Gastrocnemius medialis (tissue), 4 donors: ENCODE results near the gene CLEC14A. TPM values are rescaled to one million over a fixed set of nuclear protein-coding genes. Genes with fewer than 3 reads are reported as not detected.

Source experiments
- ATAC-seq, 2 donors: fragments of 150-250 bp; one replicate each; pipeline ENCODE4 v1.9.1; 2016
- DNase-seq, 2 donors: peaks; one replicate each; pipeline ENCODE4 v3.0.0-alpha.2; 2019
- H3K27ac ChIP-seq, 4 donors: fragments of 200-600 bp; sonication (generic); 1 replicate in 1 of 4; 2 replicates in 3 of 4; pipeline ENCODE4 v1.5.1; 2016 to 2018; ENCODE audit warnings: mild to moderate bottlenecking in 2 of 4, moderate library complexity in 1 of 4
- H3K27me3 ChIP-seq, 3 donors: fragments of 200-600 bp; sonication (generic) in 2 of 3; 1 replicate in 1 of 3; 2 replicates in 2 of 3; pipeline versions ENCODE4 v1.5.1 to v1.6.0; 2016 to 2019; ENCODE audit warnings: mild to moderate bottlenecking in 1 of 3, moderate library complexity in 1 of 3
- H3K36me3 ChIP-seq, 2 donors: fragments of 200-600 bp; sonication (generic) in 1 of 2; one replicate each; pipeline ENCODE4 v1.5.1; 2017 to 2018
- H3K4me1 ChIP-seq, 2 donors: fragments of 200-600 bp; sonication (generic) in 1 of 2; one replicate each; pipeline ENCODE4 v1.5.1; 2016 to 2017; ENCODE audit warnings: mild to moderate bottlenecking in 2 of 2
- H3K4me3 ChIP-seq, 4 donors: fragments of 200-600 bp; sonication (generic) in 3 of 4; 1 replicate in 1 of 4; 2 replicates in 3 of 4; pipeline ENCODE4 v1.5.1; 2016 to 2019; ENCODE audit warnings: mild to moderate bottlenecking in 2 of 4
- H3K9me3 ChIP-seq, 3 donors: fragments of 200-600 bp; sonication (generic) in 2 of 3; 1 replicate in 1 of 3; 2 replicates in 2 of 3; pipeline ENCODE4 v1.5.1; 2016 to 2019
- POLR2A ChIP-seq, 2 donors: fragments of 450-650 bp; IDR thresholded peaks; one replicate each; pipeline ENCODE4 v1.6.1; 2017; ENCODE audit warnings: antibody characterized with exemption in 2 of 2, mild to moderate bottlenecking in 2 of 2, moderate library complexity in 2 of 2
- in situ Hi-C, 4 donors: fragments of 200-750 bp; cut with MboI; loops; one replicate each; pipeline versions ENCODE4 v1.15.0 to v1.8.0; 2017; ENCODE audit warnings: low sequenced_read_pairs in 4 of 4
- intact Hi-C: fragments of 100-400 bp; cut with DNase I; formaldehyde crosslinking; loops from one replicate; pipeline ENCODE4 v1.15.1; 2023; ENCODE audit warnings: low total_unique reads
- total RNA-seq, 4 donors: library from RNA; depleted of rRNA; stranded (reverse); fragments of >200 nt; gene quantifications; one replicate each; pipeline versions ENCODE4 v1.1.0 to v1.2.3, GENCODE V29; 2016
- TF ChIP-seq, protein P1 (sequence below), 5 experiments: fragments of 450-650 bp in 3 of 5; fragments of 200-600 bp in 2 of 5; sonication (generic) in 2 of 5; IDR thresholded peaks in 4 of 5; conservative IDR thresholded peaks in 1 of 5; 1 replicate in 4 of 5; 2 replicates in 1 of 5; pipeline ENCODE4 v1.5.1; 2016 to 2019; ENCODE audit warnings: antibody characterized with exemption in 5 of 5, mild to moderate bottlenecking in 3 of 5, moderate library complexity in 3 of 5

CLEC14A gene, protein sequence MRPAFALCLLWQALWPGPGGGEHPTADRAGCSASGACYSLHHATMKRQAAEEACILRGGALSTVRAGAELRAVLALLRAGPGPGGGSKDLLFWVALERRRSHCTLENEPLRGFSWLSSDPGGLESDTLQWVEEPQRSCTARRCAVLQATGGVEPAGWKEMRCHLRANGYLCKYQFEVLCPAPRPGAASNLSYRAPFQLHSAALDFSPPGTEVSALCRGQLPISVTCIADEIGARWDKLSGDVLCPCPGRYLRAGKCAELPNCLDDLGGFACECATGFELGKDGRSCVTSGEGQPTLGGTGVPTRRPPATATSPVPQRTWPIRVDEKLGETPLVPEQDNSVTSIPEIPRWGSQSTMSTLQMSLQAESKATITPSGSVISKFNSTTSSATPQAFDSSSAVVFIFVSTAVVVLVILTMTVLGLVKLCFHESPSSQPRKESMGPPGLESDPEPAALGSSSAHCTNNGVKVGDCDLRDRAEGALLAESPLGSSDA
- total RNA-seq: 10 to 100 TPM; 21.2 to 68.6 (median 29.1) TPM

DNA sequence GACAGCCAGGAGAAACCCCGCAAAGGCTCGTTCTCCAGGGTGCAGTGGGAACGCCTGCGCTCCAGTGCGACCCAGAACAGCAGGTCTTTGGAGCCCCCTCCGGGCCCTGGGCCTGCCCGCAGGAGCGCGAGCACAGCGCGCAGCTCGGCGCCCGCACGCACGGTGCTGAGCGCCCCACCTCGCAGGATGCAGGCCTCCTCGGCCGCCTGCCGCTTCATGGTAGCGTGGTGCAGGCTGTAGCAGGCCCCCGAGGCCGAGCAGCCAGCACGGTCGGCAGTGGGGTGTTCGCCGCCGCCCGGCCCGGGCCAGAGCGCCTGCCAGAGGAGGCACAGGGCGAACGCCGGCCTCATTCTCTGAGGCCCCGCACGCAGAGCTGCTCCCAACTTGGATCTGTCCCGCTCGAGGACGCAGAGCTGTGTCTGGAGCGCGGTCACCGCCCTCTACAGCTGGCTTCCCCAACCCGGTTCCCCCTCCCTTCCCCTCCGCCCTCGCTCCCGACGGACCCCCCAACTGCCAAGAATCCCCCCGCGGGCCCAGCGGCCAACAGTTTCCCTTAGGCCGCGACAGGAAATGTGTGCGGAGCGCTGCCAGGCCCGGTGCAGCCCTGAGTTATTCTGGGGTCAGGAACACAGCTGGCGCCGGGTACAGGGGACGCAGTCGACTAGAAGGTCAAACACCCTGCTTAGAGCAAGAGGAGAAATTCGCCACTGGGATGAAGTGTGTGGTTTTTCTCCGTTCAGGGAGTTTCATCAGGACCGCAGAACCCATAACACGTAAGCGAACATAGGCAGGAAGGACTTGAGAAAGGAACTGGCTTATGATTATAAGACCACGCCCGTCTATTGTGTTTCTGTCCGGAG lies at the start of gene CLEC14A:
Gene CLEC14A, minus strand, starts transcription at position 421 of the 860 bp plus-strand sequence. Its CDS starts 71 bp downstream, at position 350.
- TF ChIP-seq, protein P1, sequence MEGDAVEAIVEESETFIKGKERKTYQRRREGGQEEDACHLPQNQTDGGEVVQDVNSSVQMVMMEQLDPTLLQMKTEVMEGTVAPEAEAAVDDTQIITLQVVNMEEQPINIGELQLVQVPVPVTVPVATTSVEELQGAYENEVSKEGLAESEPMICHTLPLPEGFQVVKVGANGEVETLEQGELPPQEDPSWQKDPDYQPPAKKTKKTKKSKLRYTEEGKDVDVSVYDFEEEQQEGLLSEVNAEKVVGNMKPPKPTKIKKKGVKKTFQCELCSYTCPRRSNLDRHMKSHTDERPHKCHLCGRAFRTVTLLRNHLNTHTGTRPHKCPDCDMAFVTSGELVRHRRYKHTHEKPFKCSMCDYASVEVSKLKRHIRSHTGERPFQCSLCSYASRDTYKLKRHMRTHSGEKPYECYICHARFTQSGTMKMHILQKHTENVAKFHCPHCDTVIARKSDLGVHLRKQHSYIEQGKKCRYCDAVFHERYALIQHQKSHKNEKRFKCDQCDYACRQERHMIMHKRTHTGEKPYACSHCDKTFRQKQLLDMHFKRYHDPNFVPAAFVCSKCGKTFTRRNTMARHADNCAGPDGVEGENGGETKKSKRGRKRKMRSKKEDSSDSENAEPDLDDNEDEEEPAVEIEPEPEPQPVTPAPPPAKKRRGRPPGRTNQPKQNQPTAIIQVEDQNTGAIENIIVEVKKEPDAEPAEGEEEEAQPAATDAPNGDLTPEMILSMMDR (IDR thresholded peaks at IDR 0.05 in 4 of 5, conservative IDR thresholded peaks at IDR 0.05 in 1 of 5): no peak
- TF ChIP-seq POLR2A (IDR thresholded peaks at IDR 0.05): peak; percentile 36 to 59
- intact Hi-C loops: no loop called here
- Histone ChIP-seq H3K4me3 (peak within 1 kb of the TSS; percentile 57 to 62 (median 59)), H3K36me3 (no peaks in the 10 kb centered on the region), H3K27me3 (peaks cover 0 to 9% (median 0%) of the 10 kb centered on the region in 3 donors), H3K4me1 (peaks cover 0 to 5% of the 10 kb centered on the region in 2 donors), H3K9me3 (no peaks in the 10 kb centered on the region), H3K27ac (peak within 1 kb of the TSS; percentile 75 to 83 (median 81))
- ATAC-seq: peak; percentile 82 to 85
- in situ Hi-C loops: no loop called here
- DNase-seq: peak; percentile 18 to 49

DNA sequence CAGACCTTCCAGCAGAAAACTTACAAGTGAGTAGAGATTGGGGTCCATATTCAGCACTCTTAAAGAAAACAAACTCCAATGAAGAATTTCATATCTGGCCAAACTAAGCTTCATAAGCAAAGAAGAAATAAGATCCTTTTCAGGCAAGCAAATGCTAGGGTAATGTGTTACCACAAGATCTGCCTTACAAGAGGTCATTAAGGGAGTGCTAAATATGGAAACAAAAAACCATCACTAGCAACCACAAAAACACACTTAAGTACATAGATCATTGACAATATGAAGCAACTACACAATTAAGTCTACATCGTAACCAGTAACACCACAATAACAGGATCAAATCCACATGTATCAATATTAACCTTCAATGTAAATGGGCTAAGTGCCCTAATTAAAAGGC lies 47.1 kb upstream of the CLEC14A start:
- no peaks in the 10 kb centered on the region for H3K9me3 ChIP-seq
- intact Hi-C loops: no loop called here
- in situ Hi-C loops: no loop called here
- H3K27ac ChIP-seq: no peak overlapping the region
- H3K4me3 ChIP-seq: no peak overlapping the region
- H3K4me1 ChIP-seq: no peaks in the 10 kb centered on the region
- ATAC-seq (no peak), DNase-seq (no peak)
- no peaks in the 10 kb centered on the region for H3K36me3 ChIP-seq
- no peaks in the 10 kb centered on the region for H3K27me3 ChIP-seq
- no peak for TF ChIP-seq POLR2A (IDR thresholded peaks at IDR 0.05)
- TF ChIP-seq, protein P1 (IDR thresholded peaks at IDR 0.05 in 4 of 5, conservative IDR thresholded peaks at IDR 0.05 in 1 of 5): no peak

DNA sequence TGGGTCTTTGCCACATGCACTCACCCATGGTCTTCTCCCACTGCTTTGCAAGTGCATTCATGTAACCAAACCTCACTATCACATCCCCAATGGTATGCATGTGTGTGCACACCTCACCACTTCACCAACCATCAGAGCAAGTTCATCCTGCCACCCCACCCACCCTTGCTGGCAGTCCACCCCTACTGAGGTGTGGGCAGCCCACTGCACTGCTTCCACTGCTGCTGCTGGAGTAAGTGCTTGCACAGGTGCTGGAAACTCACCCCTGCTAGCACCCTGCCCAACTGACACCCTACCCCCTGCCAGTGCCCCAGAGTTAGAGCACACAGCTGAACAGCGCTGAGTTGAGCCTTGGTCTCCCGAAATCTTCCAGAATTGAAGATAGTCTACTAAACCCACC lies 46.1 kb upstream of the CLEC14A start:
- H3K36me3 ChIP-seq: no peaks in the 10 kb centered on the region
- no peaks in the 10 kb centered on the region for H3K4me1 ChIP-seq
- TF ChIP-seq POLR2A (IDR thresholded peaks at IDR 0.05): no peak
- TF ChIP-seq, protein P1 (IDR thresholded peaks at IDR 0.05 in 4 of 5, conservative IDR thresholded peaks at IDR 0.05 in 1 of 5): no peak
- H3K9me3 ChIP-seq: no peaks in the 10 kb centered on the region
- H3K27ac ChIP-seq: no peak overlapping the region
- ATAC-seq: no peak
- no peaks in the 10 kb centered on the region for H3K27me3 ChIP-seq
- DNase-seq: no peak
- in situ Hi-C loops (no loop called here), intact Hi-C loops (no loop called here)
- no peak overlapping the region for H3K4me3 ChIP-seq

DNA sequence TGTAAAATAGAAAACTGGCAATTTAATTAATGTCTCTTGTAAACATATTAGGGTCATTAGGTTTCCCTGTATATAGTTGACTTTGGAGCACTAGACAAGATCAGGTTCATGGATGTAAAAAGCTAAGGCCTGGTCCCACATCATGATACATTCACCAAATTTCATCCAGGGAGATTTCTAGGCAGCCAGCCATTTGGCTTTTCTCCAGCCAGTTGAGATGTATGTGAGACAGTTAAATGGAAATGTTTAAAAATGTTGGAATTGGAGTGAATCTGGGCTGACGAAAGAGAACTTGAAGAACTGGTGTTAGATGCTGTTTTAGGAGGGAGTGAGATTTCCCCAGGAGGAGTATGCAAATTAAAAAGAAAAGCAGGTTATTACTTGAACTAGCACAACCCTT lies 41.8 kb upstream of the CLEC14A start:
- Histone ChIP-seq H3K27me3 (no peaks in the 10 kb centered on the region), H3K4me3 (no peak overlapping the region), H3K9me3 (no peaks in the 10 kb centered on the region), H3K4me1 (no peaks in the 10 kb centered on the region), H3K27ac (no peak overlapping the region), H3K36me3 (no peaks in the 10 kb centered on the region)
- intact Hi-C loops (no loop called here), in situ Hi-C loops (no loop called here)
- TF ChIP-seq, protein P1 (IDR thresholded peaks at IDR 0.05 in 4 of 5, conservative IDR thresholded peaks at IDR 0.05 in 1 of 5): no peak
- TF ChIP-seq POLR2A (IDR thresholded peaks at IDR 0.05): no peak
- ATAC-seq (no peak), DNase-seq (no peak)
